Endothelial cell of umbilical vein (primary cell): ENCODE measurements around the gene CDK9. TPM values are rescaled to one million over a fixed set of nuclear protein-coding genes. Genes with fewer than 3 reads are reported as not detected.

Experiments
- BruUV-seq: library from RNA; stranded (reverse); fragments of 400-500 nt; replicated peaks from 2 replicates; lab custom pipeline; 2021; lab: Mats Ljungman, UMichigan
- CTCF ChIA-PET: fragments of 300-600, 350-600 bp; sonication (Branson Sonifier 250); formaldehyde crosslinking; loops from one replicate; lab custom pipeline; 2021; ENCODE audit warnings: antibody characterized with exemption, inconsistent platforms; lab: Charles Lee
- POLR2A ChIA-PET: fragments of 300-600, 350-600 bp; sonication (Branson Sonifier 250); formaldehyde crosslinking; loops from one replicate; lab custom pipeline; 2021; ENCODE audit warnings: antibody characterized with exemption, inconsistent platforms; lab: Charles Lee
- DNase-seq: peaks from one replicate; pipeline ENCODE4 v3.0.0-alpha.2; 2011; ENCODE audit warnings: low read depth, low spot score
- FAIRE-seq: peaks from 2 replicates; lab custom pipeline; 2011; peaks lifted over from hg19 to GRCh38; lab: Jason Lieb, UNC
- H2AFZ ChIP-seq: 2 replicates; pipeline ENCODE4 v1.6.0; 2012; ENCODE audit warnings: low read depth, low read length, control low read depth, inconsistent platforms
- H3K27ac ChIP-seq: 2 replicates; pipeline ENCODE4 v1.5.1; 2011; ENCODE audit warnings: low read depth, mild to moderate bottlenecking, control low read depth, low read length, moderate library complexity; ENCODE audit not compliant: insufficient read depth
- H3K27me3 ChIP-seq, 2 experiments: 2 replicates each; pipeline versions ENCODE4 v1.6.0 to v1.6.1; 2011; ENCODE audit warnings: low read length in 2 of 2, mixed read lengths in 1 of 2; ENCODE audit not compliant: control insufficient read depth in 2 of 2, insufficient read depth in 2 of 2
- H3K36me3 ChIP-seq, 2 experiments: 2 replicates in 1 of 2; 3 replicates in 1 of 2; pipeline ENCODE4 v1.5.1; 2011; ENCODE audit warnings: low read length in 2 of 2, mild to moderate bottlenecking in 1 of 2, moderate library complexity in 1 of 2; ENCODE audit not compliant: control insufficient read depth in 2 of 2, insufficient read depth in 2 of 2; ENCODE audit errors: extremely low read depth in 1 of 2
- H3K4me1 ChIP-seq: 3 replicates; pipeline ENCODE4 v1.5.1; 2011; ENCODE audit warnings: mild to moderate bottlenecking, low read length; ENCODE audit not compliant: control insufficient read depth, insufficient read depth; ENCODE audit errors: extremely low read depth
- H3K4me2 ChIP-seq: 2 replicates; pipeline ENCODE4 v1.6.1; 2011; ENCODE audit warnings: low read length, control low read depth, mixed read lengths; ENCODE audit not compliant: insufficient read depth
- H3K4me3 ChIP-seq, 3 experiments: fragments of 200-600 bp in 1 of 3; sonication (generic), shearing (Covaris generic) in 1 of 3; replicated peaks in 1 of 3; 2 replicates each; pipeline ENCODE4 v1.5.1; 2011 to 2016; ENCODE audit warnings: control low read depth in 3 of 3, low read length in 3 of 3, mild to moderate bottlenecking in 2 of 3, inconsistent platforms in 1 of 3, low read depth in 1 of 3, moderate library complexity in 1 of 3; ENCODE audit not compliant: insufficient read depth in 1 of 3
- H3K79me2 ChIP-seq: 2 replicates; pipeline ENCODE4 v1.6.0; 2012; ENCODE audit warnings: low read length, inconsistent platforms; ENCODE audit not compliant: control insufficient read depth, insufficient read depth
- H3K9ac ChIP-seq: replicated peaks from 2 replicates; pipeline ENCODE3; 2011; ENCODE audit warnings: low read length, control low read depth; ENCODE audit not compliant: insufficient read depth; ENCODE audit errors: extremely low read depth
- H3K9me1 ChIP-seq: replicated peaks from 3 replicates; pipeline ENCODE4 v1.6.0; 2011; ENCODE audit warnings: mild to moderate bottlenecking, low read length; ENCODE audit not compliant: control insufficient read depth, insufficient read depth; ENCODE audit errors: extremely low read depth
- H3K9me3 ChIP-seq: replicated peaks from 2 replicates; pipeline ENCODE4 v1.5.1; 2012; ENCODE audit warnings: low read length, inconsistent platforms; ENCODE audit not compliant: control insufficient read depth, insufficient read depth
- H4K20me1 ChIP-seq: replicated peaks from 2 replicates; pipeline ENCODE3; 2011; ENCODE audit warnings: mild to moderate bottlenecking, low read length; ENCODE audit not compliant: control insufficient read depth, insufficient read depth; ENCODE audit errors: extremely low read depth
- CTCF ChIP-seq, 2 donors: IDR thresholded peaks; 1 replicate in 1 of 2; 2 replicates in 1 of 2; pipeline ENCODE4 v1.5.1; 2011; ENCODE audit warnings: low read length in 2 of 2, mild to moderate bottlenecking in 2 of 2, moderate library complexity in 2 of 2, control low read depth in 1 of 2, inconsistent platforms in 1 of 2, low read depth in 1 of 2; ENCODE audit not compliant: insufficient read depth in 1 of 2; ENCODE audit errors: extremely low read depth in 1 of 2
- EZH2 ChIP-seq: IDR thresholded peaks from 2 replicates; pipeline ENCODE4 v1.6.1; 2012; ENCODE audit warnings: borderline replicate concordance, low read depth, mild to moderate bottlenecking, moderate library complexity, low read length, inconsistent platforms; ENCODE audit not compliant: severe bottlenecking
- FOS ChIP-seq: IDR thresholded peaks from 2 replicates; pipeline ENCODE4 v1.6.1; 2011; ENCODE audit warnings: mild to moderate bottlenecking, low read length, moderate library complexity, borderline replicate concordance; ENCODE audit not compliant: insufficient read depth
- GATA2 ChIP-seq: IDR thresholded peaks from 2 replicates; pipeline ENCODE4 v1.7.0; 2011; ENCODE audit warnings: low read depth, mild to moderate bottlenecking, moderate library complexity, mixed read lengths, low read length; ENCODE audit not compliant: insufficient read length, insufficient read depth
- JUN ChIP-seq: IDR thresholded peaks from 2 replicates; pipeline ENCODE4 v1.6.1; 2011; ENCODE audit warnings: borderline replicate concordance, low read depth; ENCODE audit not compliant: insufficient read length, insufficient read depth
- MAX ChIP-seq: IDR thresholded peaks from 2 replicates; pipeline ENCODE4 v1.6.1; 2011; ENCODE audit not compliant: insufficient read depth, insufficient read length
- MYC ChIP-seq: IDR thresholded peaks from one replicate; pipeline ENCODE4 v1.6.1; 2011; ENCODE audit warnings: mild to moderate bottlenecking, low read depth, low read length
- POLR2A ChIP-seq: IDR thresholded peaks from 2 replicates; pipeline ENCODE4 v1.6.1; 2012; ENCODE audit warnings: low read depth, mild to moderate bottlenecking, control low read depth, low read length
- POLR2AphosphoS5 ChIP-seq: IDR thresholded peaks from 2 replicates; pipeline ENCODE4 v1.6.1; 2012; ENCODE audit warnings: low read depth, mild to moderate bottlenecking, control low read depth, low read length, moderate library complexity; ENCODE audit not compliant: insufficient read depth
- dilution Hi-C: fragments of 300-500 bp; cut with MboI; formaldehyde crosslinking; loops from one replicate; pipeline ENCODE4 v1.15.0; 2019; ENCODE audit warnings: low sequenced_read_pairs; ENCODE audit not compliant: extremely low pct_ligation_motif_present
- intact Hi-C: fragments of 100-400 bp; cut with micrococcal nuclease; formaldehyde crosslinking; loops from one replicate; pipeline ENCODE4 v1.10.0; 2022
- polyA plus RNA-seq, 4 experiments: library from polyadenylated mRNA; depleted of rRNA in 3 of 4; stranded (reverse) in 3 of 4; unstranded in 1 of 4; fragments of >200 nt; gene quantifications; 2 replicates each; pipeline versions ENCODE4 v1.2.1 to v1.2.3, GENCODE V29; 2011 to 2012; ENCODE audit warnings: missing spikeins in 1 of 4
- total RNA-seq: library from RNA; stranded (reverse); gene quantifications from 2 replicates; pipeline ENCODE4 v1.2.3, GENCODE V29; 2021

Gene CDK9
- total and polyA plus RNA-seq, 2 donors (not counting 3 experiments of a cell fraction or from before 2014, with no cell fraction given): 92.2 to 124 TPM

DNA sequence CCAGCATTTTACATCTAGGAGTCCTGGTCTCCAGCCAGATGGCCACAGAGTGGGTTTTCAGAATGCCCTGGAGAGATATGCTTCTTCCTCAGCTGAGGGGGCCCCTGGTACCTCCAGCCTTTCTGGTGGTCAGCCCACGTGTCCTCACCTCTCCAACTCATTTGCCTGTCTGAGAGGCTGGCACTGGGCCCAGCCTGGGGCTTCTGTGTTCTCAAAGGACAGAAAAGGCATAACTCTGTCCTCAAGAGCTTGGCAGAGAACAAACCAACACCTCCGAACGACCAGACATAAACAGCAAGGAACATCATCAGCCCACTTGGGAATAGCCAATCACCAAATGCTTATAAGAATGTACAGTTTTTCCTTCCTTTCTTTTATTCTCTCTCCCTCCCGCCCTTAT, 51.5 kb downstream of the CDK9 start:
- Histone ChIP-seq H2AFZ (no peak overlapping the region), H3K36me3 (peaks cover 19 to 27% of the 10 kb centered on the region in 2 experiments), H3K4me2 (peak overlapping the region; percentile 51), H4K20me1 (no peaks in the 10 kb centered on the region), H3K79me2 (peaks cover 86% of the 10 kb centered on the region), H3K27ac (peak overlapping the region; percentile 98), H3K4me3 (no peak overlapping the region), H3K9ac (peak overlapping the region; percentile 83), H3K27me3 (no peaks in the 10 kb centered on the region), H3K9me3 (no peaks in the 10 kb centered on the region), H3K9me1 (no peaks in the 10 kb centered on the region), H3K4me1 (peaks cover 68% of the 10 kb centered on the region)
- TF ChIP-seq FOS (no peak), MAX (no peak), POLR2AphosphoS5 (no peak), CTCF (IDR thresholded peaks at IDR 0.05; ENCODE audit: extremely low read depth in 1 of 2, insufficient read depth in 1 of 2, low read depth in 1 of 2, low read length in 2 of 2) (no peak), EZH2 (no peak), MYC (no peak), GATA2 (no peak), JUN (no peak), POLR2A (no peak)
- dilution Hi-C loops: no loop called here
- intact Hi-C loops: no loop called here
- peak; percentile 50 for FAIRE-seq
- CTCF ChIA-PET: interaction anchor here (0.8 to 6.7 kb wide), 6 partner anchors 9 to 32 kb away, joined by 3 to 42 read pairs (median 11); partner anchors contain the start of gene ENG
- DNase-seq: no peak
- BruUV-seq: no TSS peak
- POLR2A ChIA-PET: interaction anchor here (3.1 kb wide), 1 partner anchor 16 kb away, joined by 14 read pairs; the partner anchor contains the start of gene ENG
